GM15510 (cell line): Measurements from ENCODE around the gene ANP32B.

Experiments used
- POLR2A ChIP-seq: IDR thresholded peaks from 3 replicates; pipeline ENCODE4 v1.6.1; 2011; ENCODE audit warnings: borderline replicate concordance; ENCODE audit not compliant: insufficient read length; ENCODE audit errors: extremely low read depth

The ANP32B gene

GRCh38 chr9:98009936-98010335, 26.8 kb downstream of the ANP32B start:
- no peak for TF ChIP-seq POLR2A

- TF ChIP-seq POLR2A, result no peak
Observed at GRCh38 chr9:98010445-98010844, 27.3 kb downstream of the ANP32B start.

- no peak for TF ChIP-seq POLR2A
Observed at GRCh38 chr9:98011122-98011521, 28.0 kb downstream of the ANP32B start.

- TF ChIP-seq POLR2A, result no peak
Observed at GRCh38 chr9:98016137-98016680, 33.1 kb downstream of the ANP32B start.

- no peak for TF ChIP-seq POLR2A
Observed at GRCh38 chr9:98017306-98017705, 34.2 kb downstream of the ANP32B start.

- no peak for TF ChIP-seq POLR2A
Observed at GRCh38 chr9:98018347-98018746, 35.2 kb downstream of the ANP32B start.

- TF ChIP-seq POLR2A, result no peak
Observed at GRCh38 chr9:98019098-98019497, 36.0 kb downstream of the ANP32B start.

GRCh38 chr9:98020476-98021145, 37.5 kb downstream of the ANP32B start:
- TF ChIP-seq POLR2A, result no peak

GRCh38 chr9:98021306-98022040, 38.3 kb downstream of the ANP32B start:
- TF ChIP-seq POLR2A, result no peak

- no peak for TF ChIP-seq POLR2A
Observed at GRCh38 chr9:98022447-98022846, 39.3 kb downstream of the ANP32B start.

- TF ChIP-seq POLR2A, result no peak
Observed at GRCh38 chr9:98024702-98025101, 41.6 kb downstream of the ANP32B start.

- TF ChIP-seq POLR2A, result no peak
Observed at GRCh38 chr9:98031169-98031568, 48.0 kb downstream of the ANP32B start.

- no peak for TF ChIP-seq POLR2A
Observed at GRCh38 chr9:98031935-98032334, 48.8 kb downstream of the ANP32B start.

- TF ChIP-seq POLR2A, result no peak
Observed at GRCh38 chr9:98034593-98035546, 51.7 kb downstream of the ANP32B start.

GRCh38 chr9:98037357-98037756, 54.2 kb downstream of the ANP32B start:
- no peak for TF ChIP-seq POLR2A
